GM12892 (cell line): Measurements from ENCODE around the gene PDILT.

Source experiments
- POLR2A ChIP-seq: IDR thresholded peaks from 2 replicates; pipeline ENCODE4 v1.6.1; 2011; ENCODE audit warnings: low read depth, low read length, control low read depth
- POLR2AphosphoS5 ChIP-seq: IDR thresholded peaks from 2 replicates; pipeline ENCODE4 v1.6.1; 2011; ENCODE audit warnings: low read depth, low read length, control low read depth
- TAF1 ChIP-seq: IDR thresholded peaks from 2 replicates; pipeline ENCODE4 v1.6.1; 2011; ENCODE audit warnings: low read depth, mild to moderate bottlenecking, control low read depth, low read length, borderline replicate concordance

DNA sequence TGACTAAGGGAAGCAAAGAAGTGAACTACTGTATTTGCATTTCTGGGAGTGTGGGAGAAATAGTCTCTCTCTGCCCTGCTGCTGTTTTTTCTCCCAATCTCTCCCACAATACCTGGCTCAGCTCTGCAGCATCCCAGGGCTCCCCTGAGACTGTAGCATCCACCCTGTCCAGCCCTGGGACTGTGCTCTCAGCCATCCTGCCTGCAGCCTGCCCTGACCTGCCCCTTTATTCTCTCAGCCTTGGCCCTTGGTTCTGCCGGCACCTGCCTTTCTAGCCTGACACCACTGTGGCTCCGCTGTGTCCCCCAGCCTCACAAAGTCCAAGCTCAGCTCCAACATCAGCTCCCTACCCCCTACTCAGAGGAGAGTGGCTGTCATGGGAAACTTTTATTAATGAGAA is 1.9 kb downstream of the PDILT start:
- TF ChIP-seq POLR2AphosphoS5, result no peak
- TF ChIP-seq POLR2A, result no peak
- no peak for TF ChIP-seq TAF1
